GM10248 (cell line): ENCODE results near the gene SIK3.

Experiments used
- CTCF ChIA-PET: fragments of 300-600 bp; sonication (Branson Sonifier 250); formaldehyde crosslinking; extraction: SDS; loops from one replicate; lab custom pipeline; 2021; ENCODE audit warnings: antibody characterized with exemption; lab: Yijun Ruan, JAX
- POLR2A ChIA-PET: fragments of 350-650 bp; sonication (Branson Sonifier 250); formaldehyde crosslinking; extraction: SDS; loops from one replicate; lab custom pipeline; 2020; ENCODE audit warnings: antibody characterized with exemption; lab: Yijun Ruan, JAX
- DNase-seq: peaks from one replicate; pipeline ENCODE4 v3.0.0; 2012; ENCODE audit errors: extremely low spot score
- TF ChIP-seq, protein P1 (sequence below): IDR thresholded peaks from 2 replicates; pipeline ENCODE4 v1.5.1; 2012; ENCODE audit warnings: mild to moderate bottlenecking, low read depth; ENCODE audit errors: extremely low read depth, missing control alignments, control extremely low read depth

Gene SIK3

DNA sequence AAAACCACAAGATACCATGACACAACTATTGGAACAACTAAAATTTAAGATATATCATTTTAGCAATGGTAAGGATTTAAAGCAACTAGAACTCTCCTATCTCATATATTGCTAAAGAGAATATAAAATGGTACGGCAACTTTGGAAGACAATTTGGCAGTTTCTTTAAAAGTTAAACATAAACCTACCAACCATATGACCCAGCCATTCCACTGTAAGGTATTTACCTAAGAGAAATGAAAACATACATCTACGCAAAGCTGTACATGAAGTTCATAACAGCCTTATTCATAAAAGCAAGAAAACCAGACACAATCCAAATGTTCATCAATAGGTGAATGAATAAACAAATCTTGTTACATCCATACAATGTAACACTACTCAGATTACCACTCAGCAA, 31.3 kb downstream of the SIK3 start:
- TF ChIP-seq, protein P1, sequence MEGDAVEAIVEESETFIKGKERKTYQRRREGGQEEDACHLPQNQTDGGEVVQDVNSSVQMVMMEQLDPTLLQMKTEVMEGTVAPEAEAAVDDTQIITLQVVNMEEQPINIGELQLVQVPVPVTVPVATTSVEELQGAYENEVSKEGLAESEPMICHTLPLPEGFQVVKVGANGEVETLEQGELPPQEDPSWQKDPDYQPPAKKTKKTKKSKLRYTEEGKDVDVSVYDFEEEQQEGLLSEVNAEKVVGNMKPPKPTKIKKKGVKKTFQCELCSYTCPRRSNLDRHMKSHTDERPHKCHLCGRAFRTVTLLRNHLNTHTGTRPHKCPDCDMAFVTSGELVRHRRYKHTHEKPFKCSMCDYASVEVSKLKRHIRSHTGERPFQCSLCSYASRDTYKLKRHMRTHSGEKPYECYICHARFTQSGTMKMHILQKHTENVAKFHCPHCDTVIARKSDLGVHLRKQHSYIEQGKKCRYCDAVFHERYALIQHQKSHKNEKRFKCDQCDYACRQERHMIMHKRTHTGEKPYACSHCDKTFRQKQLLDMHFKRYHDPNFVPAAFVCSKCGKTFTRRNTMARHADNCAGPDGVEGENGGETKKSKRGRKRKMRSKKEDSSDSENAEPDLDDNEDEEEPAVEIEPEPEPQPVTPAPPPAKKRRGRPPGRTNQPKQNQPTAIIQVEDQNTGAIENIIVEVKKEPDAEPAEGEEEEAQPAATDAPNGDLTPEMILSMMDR: no peak
- CTCF ChIA-PET: no interaction called here
- no peak for DNase-seq
- POLR2A ChIA-PET: no interaction called here

DNA sequence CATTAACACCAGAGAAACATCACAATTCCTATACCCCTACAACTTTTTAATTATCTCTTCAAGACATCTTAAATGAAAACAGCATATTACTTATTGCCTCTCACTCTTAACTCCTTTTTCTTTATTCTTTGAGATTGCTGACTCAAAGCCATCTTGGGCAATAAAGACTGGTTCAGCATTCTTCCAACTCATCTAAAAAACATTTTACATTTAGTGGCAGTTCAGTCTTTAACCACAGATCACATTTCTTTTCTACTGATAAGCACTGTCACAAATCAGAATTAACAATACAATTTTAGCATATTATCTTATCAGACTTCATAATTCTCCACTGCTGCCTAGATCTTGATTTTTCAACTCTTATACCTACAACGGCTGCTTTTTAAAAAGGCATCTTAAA, 34.0 kb downstream of the SIK3 start:
- no peak for DNase-seq
- TF ChIP-seq, protein P1: no peak
- ChIA-PET CTCF (interaction anchor here (1.5 to 1.9 kb wide), 2 partner anchors 10 to 25 kb away, joined by 6 read pairs; no protein-coding TSS in a partner anchor), POLR2A (no interaction called here)

DNA sequence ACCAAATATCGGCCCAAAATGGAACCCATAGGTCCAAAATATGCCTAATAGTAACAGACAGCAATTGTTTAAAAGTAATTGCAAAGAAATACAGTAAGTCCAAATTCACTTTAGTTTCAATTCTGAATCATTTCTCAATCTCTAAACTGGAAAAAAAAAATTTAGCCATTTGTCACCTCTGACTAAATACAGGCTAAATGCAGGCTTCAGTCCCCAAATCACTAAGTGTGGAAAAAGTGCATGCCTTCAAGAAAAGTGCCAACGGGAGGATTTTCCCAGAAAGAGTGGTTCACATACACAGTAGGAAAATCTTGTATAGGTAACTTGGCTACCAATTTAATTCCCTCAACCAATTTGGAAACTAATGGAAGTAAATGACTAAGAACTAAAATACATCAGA, 35.7 kb downstream of the SIK3 start:
- POLR2A ChIA-PET: no interaction called here
- no peak for DNase-seq
- CTCF ChIA-PET: interaction anchor here (1.0 to 1.5 kb wide), 5 partner anchors 10 to 105 kb away, joined by 3 to 6 read pairs (median 3); no protein-coding TSS in a partner anchor
- TF ChIP-seq, protein P1: no peak

DNA sequence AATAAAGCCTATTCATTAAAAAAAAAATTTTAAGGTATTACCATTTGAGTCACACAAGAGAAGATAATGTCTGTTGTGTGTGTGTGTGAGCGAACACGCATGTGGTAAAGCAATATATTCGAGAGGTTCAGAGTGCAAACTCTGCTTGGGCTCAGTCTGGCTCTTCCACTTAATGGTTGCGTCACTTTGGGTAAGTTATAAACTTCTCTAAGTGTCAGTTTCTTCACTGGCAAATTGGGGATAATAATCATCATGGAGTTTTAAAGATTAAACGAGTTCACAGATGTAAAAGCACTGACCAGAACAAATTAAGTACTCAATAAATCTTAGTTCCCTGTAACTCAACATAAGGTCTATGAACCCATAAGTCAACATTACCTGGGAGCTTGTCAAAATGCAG, 37.0 kb downstream of the SIK3 start:
- ChIA-PET POLR2A (no interaction called here), CTCF (interaction anchor here (1.0 to 1.3 kb wide), 2 partner anchors 9 to 11 kb away, joined by 3 read pairs; no protein-coding TSS in a partner anchor)
- TF ChIP-seq, protein P1: no peak

DNA sequence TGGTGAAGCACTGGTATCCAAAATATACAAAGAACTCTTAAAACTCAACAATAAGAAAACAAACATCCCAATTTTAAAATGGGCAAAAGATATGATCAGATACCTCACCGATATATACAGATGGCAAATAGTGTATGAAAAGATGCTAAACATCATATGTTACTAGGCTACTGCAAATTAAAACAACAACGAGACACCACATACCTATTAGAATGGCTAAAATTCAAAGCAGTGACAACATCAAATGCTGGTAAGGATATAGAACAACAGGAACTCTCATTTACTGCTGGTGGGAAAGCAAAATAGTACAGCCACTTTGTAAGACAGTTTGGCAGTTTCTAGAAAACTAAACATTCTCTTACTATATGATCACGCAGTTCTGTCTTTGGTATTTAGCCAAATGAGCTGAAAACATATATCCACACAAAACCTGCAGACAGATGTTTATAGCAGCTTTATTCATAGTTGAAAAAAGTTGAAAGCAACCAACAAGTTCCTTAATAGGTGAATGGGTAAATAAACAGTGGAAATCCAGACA, 38.5 kb downstream of the SIK3 start:
- DNase-seq: no peak
- TF ChIP-seq, protein P1: no peak
- POLR2A ChIA-PET: no interaction called here
- CTCF ChIA-PET: interaction anchor here (0.9 to 1.7 kb wide), 3 partner anchors 10 to 33 kb away, joined by 3 to 4 read pairs (median 3); no protein-coding TSS in a partner anchor

More for the DNA sequence above, 37.0 kb downstream of the SIK3 start:
- no peak for DNase-seq

DNA sequence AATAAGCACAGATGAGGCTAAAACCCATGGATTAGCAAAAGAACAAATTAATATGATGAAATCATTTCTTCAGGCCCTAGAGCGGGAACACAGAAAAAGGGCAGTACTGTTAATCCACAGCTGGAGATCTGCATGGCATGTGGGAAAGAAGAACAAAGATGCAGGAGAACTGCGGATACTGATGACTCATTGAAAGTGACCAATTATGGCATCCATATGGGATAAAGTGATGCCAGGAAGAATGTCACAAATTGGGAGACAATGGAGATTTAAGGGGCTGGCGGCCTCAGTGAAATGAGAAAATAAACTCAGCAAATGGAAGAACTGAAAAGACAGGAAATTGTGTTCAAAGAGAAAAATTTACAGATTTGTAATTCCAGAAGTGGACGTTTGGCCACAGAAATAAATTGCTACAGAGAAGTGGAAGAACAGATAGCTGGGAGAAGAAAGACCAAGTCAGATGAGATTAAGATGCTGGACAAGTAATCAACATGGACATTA, 39.4 kb downstream of the SIK3 start:
- POLR2A ChIA-PET: no interaction called here
- TF ChIP-seq, protein P1: no peak
- DNase-seq: no peak
- CTCF ChIA-PET: interaction anchor here (1.2 to 1.8 kb wide), 3 partner anchors 15 to 48 kb away, joined by 3 to 6 read pairs (median 4); no protein-coding TSS in a partner anchor
